GM12872 (cell line): ENCODE results near the gene TXNDC2.

Source experiments
- TF ChIP-seq, protein P1 (sequence below): IDR thresholded peaks from 3 replicates; pipeline ENCODE4 v1.5.1; 2011; ENCODE audit warnings: low read depth, mild to moderate bottlenecking, low read length, moderate library complexity; ENCODE audit not compliant: insufficient read depth

The TXNDC2 gene

DNA sequence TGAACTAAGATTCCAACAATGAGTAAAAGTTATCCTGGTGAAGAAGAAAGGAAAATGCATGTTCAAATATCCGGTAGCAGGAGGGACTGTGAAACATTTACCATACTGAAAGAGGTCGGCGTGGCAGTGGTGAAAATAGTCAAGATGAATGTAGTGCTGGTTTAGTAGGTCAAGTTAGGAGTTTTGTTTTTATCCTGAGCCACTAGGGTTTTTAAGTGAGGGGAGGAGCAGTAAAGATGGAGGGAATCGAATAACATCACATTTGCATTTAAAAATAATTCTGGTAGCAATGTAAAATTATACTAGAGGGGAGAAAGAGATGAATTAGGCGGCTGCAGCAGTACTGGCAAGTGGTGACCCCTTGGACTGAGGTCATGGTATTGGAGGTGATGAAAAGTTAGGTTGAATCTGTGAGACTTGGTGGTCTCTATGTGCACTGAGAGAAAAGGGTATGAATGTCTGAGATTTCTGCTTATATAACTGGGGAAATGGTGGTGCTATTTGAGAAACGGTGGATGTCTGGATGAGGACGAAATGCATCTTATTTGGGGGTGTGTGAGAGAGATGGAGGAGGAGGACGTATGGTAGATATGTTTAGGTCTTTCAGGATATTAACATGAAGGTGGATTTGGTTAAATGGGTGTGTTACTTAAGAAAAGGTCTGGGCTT lies 33.9 kb downstream of the TXNDC2 start:
- TF ChIP-seq, protein P1, sequence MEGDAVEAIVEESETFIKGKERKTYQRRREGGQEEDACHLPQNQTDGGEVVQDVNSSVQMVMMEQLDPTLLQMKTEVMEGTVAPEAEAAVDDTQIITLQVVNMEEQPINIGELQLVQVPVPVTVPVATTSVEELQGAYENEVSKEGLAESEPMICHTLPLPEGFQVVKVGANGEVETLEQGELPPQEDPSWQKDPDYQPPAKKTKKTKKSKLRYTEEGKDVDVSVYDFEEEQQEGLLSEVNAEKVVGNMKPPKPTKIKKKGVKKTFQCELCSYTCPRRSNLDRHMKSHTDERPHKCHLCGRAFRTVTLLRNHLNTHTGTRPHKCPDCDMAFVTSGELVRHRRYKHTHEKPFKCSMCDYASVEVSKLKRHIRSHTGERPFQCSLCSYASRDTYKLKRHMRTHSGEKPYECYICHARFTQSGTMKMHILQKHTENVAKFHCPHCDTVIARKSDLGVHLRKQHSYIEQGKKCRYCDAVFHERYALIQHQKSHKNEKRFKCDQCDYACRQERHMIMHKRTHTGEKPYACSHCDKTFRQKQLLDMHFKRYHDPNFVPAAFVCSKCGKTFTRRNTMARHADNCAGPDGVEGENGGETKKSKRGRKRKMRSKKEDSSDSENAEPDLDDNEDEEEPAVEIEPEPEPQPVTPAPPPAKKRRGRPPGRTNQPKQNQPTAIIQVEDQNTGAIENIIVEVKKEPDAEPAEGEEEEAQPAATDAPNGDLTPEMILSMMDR = no peak

DNA sequence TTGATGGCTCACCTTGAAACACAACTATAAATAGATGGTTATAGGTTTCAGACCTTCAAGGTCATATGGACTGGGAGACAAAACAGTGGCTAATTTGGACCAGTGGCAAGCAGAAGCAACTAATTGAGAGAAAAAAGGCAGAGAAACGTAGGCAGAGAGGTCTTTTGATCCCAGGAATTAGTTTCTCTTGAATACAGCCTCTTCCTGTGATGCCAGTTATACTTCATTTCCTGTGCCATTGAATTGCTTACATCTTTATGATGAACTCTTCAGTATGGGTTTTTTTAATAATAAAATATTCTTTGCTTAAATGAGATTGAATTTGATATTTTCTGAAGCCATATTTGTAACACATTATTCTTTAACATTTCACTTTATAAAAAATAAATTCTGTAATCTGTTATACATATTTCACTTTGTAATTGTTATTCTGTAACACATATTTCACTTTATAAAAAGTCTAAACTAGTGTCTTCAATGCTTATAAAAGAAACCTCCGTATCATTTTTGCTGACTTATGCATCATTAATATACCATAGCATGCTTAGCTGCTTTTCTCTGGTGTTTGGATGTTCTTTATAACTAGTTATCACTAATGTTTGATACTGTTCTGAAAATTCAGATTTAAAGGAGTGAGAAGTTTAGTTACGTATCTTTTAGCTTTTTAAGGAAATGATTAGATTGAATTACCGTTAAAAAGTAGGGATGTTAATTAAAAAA lies 37.0 kb downstream of the TXNDC2 start:
- TF ChIP-seq, protein P1 = no peak

DNA sequence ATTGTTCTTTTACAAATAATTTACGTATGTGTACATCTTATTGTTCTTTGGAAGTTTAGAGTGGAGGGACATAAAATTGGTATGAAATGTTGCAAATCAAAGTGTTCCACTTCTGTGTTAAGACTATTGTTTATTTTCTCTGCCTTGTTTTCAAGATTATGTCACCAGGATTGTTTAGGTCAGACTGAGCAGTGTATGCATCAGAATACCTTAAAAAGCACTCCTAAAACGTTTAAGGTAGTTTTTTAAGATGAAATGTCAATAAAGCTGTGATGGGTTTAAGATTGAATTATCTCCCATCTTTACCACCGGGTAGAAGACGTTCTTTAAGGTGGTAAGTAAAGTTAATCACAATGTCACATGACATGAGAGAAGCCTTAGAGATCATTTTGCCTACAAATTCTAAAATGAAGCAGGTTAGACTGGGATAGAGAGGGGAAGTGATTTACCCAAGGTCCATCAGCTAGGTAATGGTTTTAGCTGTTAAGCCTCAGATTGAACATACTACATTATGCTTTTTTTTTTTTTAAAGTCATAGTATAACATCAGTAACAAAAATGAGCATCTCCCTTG lies 38.7 kb downstream of the TXNDC2 start:
- TF ChIP-seq, protein P1 = no peak

DNA sequence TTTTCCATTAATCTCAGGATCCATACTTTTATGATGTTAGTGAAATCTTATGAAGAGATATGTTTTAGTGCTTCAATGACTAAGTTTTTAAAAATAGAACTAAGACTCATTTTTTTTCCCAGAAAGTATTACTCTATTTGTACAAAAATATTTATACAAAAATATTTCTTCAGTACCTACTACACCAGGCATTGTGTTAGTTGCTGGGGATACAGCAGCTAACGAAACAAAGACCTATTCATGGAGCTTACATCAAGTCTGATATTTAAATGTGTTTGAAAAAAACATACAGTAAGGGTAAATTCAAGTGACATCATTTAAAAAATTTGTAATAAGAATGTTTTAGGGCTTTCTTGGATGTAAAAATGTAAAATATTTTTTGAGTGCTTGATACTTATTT lies 39.6 kb downstream of the TXNDC2 start:
- TF ChIP-seq, protein P1 = no peak

DNA sequence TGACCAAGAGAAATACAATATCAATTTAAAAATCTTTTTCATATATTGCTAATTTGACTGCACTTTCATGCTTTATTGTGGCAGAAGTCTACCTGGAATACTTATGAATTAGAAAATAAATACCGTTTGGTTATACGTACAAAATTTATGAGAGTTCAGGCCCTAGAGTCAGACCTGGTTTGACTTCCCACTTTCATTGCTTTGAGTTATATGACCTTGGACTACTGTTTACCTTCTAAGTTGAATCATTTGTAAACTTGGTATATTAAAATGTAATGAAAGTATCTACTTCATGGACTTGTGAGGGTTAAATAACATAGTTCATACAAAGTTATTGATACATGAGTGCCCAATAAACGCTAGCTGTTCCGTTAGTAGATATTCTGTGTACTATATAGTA lies 40.0 kb downstream of the TXNDC2 start:
- TF ChIP-seq, protein P1 = no peak

DNA sequence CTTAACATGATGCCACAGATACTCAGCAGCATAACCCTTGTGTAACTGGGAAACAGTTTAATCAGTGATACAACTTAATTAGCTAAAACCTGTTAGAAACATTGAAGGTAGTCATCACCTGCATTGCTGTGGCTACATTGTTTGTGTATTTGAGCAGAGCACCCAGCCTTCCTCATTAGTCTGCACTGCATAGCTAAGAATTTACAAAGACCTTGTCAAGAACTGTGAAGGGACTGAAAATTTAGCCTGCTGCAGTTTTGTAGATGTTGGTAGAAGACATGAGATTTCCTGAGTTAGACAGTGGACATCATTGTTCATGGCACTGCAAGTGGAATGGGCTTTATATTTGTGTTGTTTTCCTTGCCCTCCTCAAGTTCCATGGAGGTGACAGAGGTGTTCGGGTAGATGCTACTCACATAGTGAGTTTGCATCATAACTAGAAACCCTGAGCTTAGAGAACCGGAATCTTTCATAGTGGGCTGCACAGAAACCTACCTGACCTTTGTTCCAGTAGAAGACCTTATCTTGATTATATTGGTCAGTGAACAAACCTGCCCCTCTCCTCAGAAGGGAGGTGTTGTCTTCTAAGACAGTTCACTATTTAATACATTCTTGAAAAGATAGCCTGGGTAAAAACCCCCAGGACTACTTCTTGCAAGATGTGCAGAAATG lies 40.6 kb downstream of the TXNDC2 start:
- TF ChIP-seq, protein P1 = no peak

DNA sequence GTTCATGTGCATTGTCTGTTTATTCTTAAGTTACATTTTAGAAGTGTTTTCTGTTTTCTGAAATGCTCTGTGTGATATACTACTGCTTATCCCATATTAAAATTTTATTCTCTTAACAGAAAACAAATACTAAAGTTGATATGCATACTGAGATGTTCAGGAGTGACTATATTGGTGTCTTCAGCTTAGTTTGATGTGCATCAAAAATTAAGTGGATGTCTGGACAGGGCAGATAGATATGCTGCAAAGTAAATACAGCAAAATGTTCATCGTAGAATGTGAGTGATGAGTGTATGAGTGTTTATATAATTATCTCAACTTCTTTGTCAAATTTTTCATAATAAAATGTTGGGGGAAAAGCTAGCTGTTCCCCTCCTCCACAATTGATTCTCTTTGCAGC lies 41.2 kb downstream of the TXNDC2 start:
- TF ChIP-seq, protein P1 = no peak
